Suppressor macrophage treated with lipopolysaccharide for 4 hours (primary cell): Measurements from ENCODE around the gene DDX25.
"Not testable (repeated sequence)": the region's sequence is repeated elsewhere in the genome, so short reads cannot be mapped to it uniquely, and the experiment has no call there.

Experiments
- DNase-seq: peaks from one replicate; pipeline ENCODE4 v3.0.0-alpha.2; 2020

Gene DDX25

DNA sequence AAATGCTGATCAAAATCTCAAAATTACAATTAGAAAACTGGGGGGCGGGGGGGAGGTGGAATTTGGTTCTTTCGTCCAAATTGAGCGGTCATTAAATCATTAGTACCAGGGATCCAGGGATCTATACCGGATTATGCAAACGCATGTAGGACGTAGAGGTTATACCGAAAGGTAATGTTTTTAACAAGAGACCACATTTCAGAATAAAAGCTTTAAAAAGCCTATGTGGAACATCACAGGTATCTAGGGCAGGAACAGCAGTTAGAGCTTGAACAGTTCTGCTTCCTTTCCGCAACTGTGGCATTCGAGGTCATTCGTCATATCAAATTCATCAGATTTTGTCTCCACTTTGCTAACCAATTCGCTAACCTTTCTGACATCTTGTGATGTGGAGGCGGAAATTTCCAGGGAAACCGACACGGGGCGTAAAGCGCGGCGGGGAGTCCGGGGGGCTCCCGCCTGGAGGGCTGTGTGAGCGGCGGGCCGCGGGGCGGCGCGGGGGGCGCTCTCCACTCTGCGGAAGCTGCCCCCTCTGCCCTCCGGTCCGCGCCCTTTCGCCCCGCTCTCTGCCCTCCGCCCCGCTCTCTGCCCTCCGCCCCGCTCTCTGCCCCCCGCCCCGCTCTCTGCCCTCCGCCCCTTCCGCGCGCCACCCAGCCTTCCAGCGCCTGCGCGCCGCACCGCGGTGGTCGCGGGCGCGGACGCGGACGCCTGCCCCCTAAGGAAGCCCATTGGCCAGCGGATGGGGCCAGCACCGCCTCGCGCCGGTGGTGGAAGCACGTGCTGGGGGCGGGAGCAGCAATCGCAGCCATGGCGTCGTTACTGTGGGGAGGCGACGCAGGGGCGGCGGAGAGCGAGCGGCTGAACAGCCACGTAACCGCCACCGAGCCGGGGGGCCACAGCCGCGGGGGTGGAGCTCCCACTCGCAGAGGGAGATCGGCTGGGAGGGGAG lies at the start of gene DDX25:
DDX25 (plus strand) TSS at position 798 of the 949 bp plus-strand sequence; CDS start at position 808, 10 bp downstream.
- DNase-seq, result no peak

DNA sequence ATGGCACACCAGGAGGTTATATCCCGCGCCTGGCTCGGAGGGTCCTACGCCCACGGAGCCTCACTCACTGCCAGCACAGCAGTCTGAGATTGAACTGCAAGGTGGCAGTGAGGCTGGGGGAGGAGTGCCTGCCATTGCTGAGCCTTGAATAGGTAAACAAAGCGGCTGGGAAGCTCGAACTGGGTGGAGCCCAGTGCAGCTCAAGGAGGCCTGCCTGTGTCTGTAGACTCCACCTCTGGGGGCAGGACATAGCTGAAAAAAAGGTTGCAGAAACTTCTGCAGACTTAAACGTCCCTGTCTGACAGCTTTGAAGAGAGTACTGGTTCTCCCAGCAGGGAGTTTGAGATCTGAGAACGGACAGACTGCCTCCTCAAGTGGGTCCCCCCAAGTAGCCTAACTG lies 46.6 kb upstream of the DDX25 start:
- not testable (repeated sequence) for DNase-seq

DNA sequence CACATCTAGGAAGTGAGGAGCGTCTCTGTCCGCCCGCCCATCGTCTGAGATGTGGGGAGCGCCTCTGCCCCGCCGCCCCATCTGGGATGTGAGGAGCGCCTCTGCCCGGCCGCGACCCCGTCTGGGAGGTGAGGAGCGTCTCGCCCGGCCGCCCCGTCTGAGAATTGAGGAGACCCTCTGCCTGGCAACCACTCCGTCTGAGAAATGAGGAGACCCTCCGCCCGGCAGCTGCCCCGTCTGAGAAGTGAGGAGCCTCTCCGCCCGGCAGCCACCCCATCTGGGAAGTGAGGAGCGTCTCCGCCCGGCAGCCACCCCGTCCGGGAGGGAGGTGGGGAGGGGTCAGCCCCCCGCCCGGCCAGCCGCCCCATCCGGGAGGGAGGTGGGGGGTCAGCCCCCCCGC lies 41.5 kb upstream of the DDX25 start:
- not testable (repeated sequence) for DNase-seq

DNA sequence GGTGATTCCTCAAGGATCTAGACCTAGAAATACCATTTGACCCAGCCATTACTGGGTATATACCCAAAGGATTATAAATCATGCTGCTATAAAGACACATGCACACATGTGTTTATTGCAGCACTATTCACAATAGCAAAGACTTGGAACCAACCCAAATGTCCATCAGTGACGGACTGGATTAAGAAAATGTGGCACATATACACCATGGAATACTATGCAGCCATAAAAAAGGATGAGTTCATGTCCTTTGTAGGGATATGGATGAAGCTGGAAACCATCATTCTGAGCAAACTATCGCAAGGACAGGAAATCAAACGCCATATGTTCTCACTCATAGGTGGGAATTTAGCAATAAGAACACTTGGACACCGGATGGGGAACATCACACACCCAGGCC lies 39.0 kb upstream of the DDX25 start:
- DNase-seq, result not testable (repeated sequence)

DNA sequence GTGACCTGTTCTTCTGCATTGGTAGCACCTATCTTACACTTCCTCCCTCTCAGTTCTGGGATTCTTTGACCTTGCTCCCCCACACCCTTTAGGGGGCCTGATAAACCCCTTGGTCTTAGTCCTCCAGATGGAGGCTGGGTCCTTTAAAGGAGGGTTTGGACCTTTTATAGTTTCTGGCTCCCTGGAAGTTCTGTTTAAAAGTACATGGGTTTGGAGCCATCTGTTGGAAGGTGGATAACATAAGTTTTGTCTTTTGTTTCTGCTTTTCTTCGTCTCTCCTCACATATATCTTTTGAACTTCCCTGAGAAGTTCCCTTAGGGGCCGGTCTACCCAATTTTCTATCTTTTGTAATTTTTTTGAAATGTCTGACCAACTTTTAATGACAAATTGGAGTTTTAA lies 34.8 kb upstream of the DDX25 start:
- DNase-seq, result no peak

DNA sequence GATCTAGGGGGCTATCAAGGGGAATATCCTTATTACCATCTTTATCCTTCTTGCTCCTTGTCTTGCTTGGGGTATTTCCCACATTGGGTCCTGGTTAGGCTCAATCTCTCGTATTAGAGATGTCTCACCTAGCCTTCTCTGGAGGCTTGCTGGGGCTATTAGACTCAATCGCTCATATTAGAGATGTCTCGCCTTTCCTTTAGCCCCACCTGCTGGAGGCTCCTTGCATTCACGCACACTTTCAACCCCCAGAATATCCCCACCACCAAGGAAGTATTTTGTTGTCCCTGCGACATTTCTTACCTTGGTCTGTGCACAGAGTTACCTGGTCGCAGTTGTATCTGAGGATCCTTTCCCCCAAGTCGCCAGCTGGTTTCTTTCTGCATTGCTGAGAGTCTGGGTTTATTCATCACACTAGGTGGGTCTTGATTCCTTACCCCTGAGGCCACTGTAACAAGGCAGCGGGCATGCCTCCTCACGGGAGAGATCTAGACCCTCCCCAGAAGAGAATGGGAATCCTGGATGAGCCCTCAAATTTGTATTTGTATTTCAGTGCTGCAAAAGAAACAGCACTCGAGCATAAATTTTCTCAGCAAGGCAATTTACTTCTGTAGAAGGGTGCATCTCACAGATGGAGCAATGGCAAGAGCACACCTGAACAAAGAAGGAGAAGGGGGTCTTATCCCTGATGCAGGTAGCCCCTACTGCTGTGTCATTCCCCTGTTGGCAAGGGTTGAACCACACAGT lies 32.7 kb upstream of the DDX25 start:
- DNase-seq, result peak; percentile 12

DNA sequence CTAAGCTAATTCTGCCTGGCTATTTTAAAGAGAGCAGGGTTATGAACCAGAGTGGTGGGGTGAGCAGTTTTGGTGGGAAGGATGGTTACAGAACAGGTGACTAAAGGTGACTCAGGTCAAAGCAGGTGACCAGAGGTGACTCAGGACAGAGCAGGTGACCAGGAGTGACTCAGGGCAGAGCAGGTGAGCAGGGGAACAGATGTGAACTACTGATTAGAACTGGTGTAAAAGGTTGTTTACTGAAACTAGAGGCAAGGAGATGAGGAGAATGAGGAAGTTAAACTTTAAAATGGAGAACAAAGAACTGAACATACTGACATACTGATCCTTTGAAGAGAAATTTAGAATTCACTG lies 32.2 kb upstream of the DDX25 start:
- DNase-seq, result no peak

DNA sequence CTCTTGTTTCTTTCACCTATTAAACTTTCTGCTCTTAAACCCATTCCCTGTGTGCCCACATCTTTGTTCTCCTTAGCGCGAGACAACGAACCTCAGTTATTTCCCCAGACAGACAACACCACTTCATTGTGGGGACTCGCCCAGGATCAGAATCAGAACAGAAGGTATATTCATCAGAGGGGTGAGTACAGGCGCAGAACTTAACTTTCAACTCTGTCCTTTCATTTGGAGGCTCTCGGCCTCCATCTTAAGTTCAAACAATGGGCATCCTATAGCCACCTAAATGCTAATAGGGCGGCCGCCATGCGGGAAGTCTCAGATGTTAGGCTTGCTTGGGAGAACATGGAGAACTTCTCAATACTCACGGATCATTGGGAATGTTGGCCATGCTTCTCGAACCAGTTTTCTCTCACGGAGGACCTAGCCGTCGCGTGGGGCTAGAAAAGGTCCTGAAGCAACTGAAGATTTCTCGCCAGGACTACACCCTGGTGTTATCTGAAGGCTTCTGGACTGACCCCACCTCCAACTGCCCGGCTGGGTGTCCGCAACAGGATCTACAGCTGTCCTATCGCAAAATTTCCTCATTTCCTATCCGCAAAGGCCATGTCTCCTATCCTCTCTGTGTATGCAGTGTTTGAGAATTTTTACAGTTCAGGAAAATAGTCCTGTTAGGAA lies 30.3 kb upstream of the DDX25 start:
- DNase-seq, result no peak

DNA sequence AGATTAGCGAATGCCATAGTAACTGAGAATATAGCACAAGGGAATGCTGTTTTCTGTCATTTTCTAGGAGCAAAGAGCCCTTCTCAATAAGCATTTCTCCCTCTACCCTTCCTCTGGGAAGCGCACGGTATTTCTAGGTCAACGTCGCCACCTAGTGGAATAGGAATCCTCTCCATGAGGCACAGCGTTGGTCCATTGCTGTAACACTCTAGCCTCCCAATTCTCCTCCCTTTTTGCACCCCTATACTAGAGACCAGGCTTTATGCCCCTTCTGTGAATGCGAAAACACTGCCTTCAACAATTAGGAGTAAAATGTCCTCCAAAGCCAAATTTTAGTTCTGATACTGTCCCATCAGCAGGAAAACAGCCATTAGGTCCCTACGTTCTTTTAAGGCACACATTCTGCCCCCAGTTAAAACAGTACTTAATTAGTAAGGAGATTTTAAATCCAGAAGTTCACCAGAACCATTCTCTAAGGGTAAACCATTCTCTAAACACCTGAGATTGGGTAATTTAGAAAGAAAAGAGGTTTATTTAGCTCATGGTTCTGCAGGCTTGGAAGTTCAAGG lies 29.7 kb upstream of the DDX25 start:
- DNase-seq, result peak; percentile 78

DNA sequence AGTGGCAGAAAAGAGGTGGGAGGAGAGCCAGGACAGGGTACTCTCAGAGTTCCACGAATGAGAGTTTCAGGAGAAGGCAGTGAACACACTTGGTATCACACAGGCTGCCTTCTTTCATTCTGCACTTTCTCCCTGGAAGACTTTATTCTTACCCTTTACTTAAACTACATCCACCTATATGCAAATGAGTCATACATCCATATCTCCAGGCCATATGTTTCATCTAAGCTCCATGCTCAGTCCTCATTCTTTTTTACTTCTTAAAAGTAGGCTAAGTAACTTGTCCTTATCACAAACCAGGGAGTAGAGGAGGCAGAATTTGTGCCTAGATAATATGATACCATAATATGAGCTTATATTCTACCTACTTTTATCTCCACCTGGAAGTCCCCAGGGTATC lies 23.0 kb upstream of the DDX25 start:
- no peak for DNase-seq

DNA sequence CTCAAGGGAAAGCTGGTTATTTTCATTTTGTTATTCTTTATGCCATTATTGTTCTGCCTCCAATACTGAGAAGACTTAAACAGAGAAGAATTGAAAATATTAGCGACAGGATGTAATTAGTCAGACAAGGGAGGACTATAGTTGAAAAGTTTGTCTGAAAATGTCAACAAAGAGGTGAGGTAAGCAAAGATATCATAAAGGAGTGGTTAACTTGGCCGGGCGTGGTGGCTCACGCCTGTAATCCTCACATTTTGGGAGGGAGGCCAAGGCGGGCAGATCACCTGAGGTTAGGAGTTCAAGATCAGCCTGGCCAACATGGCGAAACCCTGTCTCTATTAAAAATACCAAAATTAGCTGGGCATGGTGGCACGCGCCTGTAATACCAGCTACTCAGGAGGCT lies 20.9 kb upstream of the DDX25 start:
- DNase-seq, result no peak

DNA sequence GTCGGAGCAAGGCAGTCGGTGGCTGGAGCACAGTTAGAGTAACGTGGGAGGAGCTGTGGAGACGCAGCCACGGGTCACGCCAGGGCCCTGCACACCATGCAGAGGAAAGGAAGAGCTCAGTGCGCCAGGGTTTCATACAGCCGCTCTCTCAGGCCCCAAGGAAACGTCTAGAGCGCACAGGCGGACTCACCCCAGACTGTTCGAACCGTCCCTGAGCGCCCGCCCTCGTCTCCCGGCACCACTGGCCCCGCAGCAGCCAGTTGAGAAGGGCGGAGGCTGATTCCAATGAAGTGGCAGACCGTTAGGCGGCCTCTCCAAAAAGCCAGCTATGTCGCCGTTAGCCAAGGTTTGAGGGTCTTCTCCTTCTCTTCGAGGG lies 17.3 kb upstream of the DDX25 start:
- DNase-seq, result peak; percentile 15

DNA sequence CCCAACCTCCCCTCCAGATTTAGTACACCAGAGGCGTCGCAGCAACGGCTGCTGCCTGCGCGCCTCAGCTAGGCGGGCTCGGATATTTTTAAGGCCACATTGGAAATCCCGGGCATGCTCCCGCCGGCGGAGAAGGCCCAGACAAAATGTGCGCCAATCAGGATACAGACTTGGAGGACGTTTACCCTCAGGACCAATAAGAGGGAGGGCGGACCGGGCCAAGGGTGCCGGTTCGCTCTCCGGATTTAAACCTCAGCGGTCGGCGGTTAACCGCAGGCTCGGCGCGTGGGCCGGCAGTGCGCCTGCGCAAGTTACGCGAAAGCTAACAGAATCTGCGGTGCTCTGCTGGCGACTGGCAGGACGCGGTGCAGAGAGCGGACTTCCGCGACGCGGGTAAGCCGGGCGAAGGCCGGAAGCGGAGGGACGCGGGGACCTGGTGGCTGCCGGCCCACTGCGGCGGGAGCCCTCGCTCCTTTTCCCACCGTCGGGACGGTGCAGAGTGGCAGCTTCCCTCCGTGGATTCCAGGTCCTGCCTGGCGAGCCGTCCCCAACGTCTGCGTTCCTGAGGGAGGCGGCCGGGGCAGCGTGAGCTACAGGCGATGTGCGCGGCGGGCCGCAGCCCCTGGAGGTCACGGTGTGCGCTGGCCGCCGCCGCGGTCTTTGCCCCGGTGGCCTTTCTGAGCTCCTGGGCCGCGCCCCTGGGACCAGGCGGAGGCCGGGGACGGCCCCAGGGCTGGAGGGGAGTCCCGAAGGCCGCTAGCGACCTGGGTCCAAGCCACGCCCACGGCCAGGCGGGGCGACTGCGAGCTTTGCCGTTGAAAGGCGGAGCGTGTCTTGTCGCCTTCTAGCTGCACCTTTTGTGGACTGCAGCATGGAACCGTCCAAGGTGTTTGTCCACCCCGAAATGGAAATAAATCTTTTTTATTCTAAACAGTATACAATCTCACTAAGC lies 16.7 kb upstream of the DDX25 start, which contains the start of gene HYLS1:
HYLS1 (plus strand) TSS at position 296 of the 952 bp plus-strand sequence. CDS start 11,701 bp downstream, outside the sequence.
- peak; percentile 98 for DNase-seq

DNA sequence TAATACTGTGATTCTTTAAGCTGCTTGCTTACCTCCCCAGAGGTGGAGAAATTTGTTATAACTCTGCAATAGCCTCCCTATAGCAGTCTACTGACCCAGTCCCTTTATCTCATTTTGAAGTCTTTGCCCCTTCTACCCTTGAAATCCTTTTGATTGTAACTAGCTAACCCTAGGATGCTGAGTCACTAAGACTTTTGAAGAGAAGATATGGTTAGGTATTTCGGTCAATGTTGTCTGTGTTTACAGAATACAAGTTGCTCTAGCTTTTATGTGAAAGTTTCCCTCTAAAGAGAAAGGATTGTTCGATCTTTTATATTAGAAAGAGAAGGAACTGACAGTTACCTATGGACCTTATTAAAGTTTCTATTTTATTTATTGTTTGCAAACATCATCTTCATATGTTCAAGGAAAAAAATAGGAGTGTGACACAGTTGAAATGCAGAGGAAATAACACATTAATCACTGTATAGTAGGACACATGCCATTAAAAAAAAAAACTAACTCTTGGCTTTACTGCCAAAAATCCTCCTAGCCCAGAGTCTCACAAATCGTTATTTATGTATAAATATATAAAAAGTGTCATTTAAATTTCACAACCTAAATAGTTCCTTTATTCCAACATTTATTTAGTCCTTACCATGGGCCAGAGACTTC lies 13.7 kb upstream of the DDX25 start:
- no peak for DNase-seq

DNA sequence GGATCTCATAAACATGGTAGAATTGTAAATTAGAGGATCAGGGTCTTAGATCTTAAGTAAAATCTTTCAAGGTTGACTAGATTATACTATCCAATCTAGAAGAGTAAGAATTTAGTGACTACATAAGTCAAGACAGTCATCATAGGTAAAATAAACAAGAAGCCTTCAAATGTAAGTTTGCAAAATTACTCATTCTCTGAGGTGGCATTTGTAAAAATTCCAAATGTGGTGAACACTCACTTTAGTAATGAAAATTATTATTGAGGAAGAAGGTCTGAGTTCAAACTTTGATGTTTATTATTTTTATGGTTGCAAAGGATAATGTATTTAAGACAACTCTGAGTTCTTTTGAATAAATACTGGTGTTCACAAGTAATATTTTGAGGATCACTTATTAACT lies 12.2 kb upstream of the DDX25 start:
- DNase-seq, result no peak

DNA sequence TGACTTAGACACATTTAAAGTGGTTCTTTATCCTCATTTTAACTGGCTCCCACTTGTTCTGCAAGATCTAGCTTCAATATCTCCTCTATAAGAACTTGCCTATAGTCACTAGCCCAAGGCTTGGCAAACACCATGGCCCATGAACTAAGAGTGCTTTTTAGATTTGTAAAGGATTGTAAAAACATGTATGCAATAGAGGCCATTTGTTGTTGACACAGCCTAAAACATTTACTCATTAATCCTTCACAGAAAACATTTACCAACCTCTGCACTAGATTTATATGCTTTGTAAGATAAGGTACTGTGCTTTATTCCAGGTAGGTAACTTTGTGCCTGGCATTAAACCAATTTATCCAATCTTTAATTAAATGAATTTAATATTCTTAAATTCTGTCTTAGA lies 11.3 kb upstream of the DDX25 start:
- DNase-seq, result no peak

DNA sequence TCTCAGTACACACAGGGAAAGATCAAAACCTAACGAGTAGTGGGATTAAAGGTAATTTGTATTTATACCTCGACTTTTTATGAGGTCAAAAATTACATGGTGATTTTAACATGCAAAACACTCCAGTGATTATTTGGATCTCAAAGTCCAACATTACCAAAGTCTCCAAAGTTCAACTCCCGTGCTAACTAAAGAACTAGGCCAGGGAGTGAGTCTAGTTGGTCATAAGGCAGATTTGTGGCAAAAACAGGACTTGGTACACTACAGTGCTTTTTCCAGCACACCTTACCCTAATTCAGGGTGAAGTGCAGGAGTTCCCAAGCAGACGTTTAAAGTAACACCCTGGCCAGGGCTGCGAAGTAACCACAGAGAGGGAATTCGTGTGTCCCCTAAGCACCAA lies 2.4 kb upstream of the DDX25 start:
- no peak for DNase-seq

DNA sequence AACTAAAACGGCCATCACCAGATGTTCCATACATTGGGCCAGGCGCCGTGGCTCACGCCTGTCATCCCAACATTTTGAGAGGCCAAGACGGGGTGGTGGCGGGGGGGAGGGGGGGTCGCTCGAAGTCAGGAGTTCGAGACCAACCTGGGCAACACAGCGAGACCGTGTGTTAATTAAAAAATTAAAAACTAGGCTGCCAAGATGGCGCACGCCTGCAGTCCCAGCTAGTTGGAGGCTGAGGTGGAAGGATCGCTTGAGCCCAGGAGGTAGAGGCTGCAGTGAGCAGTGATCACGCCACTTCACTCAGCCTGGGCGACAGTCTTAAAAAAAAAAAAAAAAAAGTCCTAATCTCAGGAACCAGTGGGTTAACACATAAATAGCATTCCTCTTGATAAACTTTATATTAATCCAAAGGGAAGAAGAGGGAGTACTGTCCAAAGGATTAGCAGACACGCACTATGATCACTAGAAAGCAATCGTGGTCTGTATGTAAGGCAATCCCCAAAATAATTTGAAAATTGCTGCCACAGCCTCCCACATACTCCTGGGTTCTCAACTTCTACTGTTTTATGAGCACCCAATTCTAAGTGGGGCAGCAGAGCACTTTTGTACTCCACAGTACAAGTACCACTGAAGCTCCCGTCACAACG lies 1.9 kb upstream of the DDX25 start:
- DNase-seq, result peak; percentile 3

DNA sequence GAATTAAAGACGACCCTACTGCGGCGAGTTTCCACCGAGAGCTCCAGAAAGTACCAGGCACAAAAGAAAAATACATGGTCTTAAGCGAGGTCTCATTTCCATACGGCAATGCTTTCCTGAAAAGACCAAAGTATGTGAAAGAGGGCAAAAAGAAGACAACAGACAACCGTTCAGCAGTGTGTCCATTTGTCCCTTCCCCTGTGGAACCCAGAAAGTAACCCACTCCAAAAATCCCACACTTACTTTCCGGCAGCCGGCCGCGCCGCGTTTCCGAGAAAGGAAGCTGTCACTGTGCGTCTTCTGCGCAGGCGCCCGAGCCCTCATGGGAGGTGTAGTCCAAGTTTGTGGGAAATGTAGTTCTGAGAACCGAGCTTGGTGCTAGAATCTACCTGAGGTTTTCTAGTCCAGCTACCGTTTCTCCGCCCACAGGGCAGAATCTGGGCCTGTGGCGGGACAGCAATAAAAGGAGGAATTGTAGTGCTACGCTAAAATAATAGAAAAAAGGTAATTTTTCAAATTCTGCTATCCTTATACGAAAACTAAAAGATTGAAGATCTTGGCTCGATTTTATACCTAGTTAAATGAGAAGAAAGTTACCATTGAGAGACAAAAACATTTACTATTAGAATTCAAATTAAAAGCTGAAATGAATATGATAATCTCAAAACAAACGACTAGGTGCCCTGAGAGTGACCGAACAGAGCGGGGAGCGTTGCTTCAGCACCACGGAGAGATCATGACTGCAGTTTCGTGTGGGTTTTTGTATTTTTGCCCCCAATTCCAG lies 1.2 kb upstream of the DDX25 start, which contains the start of gene PUS3:
PUS3 (minus strand) TSS at position 280 of the 784 bp plus-strand sequence. CDS start 6,922 bp downstream, outside the sequence.
- DNase-seq, result peak; percentile 91

DNA sequence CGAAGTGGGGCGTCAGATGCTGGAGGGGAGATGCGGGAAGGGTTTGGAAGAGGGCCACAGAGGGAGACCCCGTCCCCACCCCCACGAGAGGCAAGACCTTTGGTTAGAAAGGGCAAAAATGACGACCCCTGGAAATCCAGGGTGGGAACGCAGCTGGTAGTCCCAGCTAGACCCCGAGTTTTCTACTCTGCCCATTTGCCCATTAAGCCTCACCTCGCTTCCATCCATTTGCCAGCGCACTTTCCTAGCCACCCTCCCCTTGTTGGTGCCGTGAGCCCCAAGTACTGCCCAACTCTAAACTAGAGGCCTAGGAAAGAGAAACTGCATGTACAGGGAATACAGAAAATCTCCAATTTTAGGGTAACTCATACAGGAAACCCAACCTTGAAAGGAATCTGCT lies 370 bp downstream of the DDX25 start:
- no peak for DNase-seq
